Activated gamma-delta T cell treated with Interleukin-2 at 50 U/mL for 16 hours (primary cell): ENCODE measurements around the gene GPC5.
"Not testable (repeated sequence)": the region's sequence is repeated elsewhere in the genome, so short reads cannot be mapped to it uniquely, and the experiment has no call there.

Experiments used
- DNase-seq: peaks from one replicate; pipeline ENCODE4 v3.0.0-alpha.2; 2020

Gene GPC5

DNA sequence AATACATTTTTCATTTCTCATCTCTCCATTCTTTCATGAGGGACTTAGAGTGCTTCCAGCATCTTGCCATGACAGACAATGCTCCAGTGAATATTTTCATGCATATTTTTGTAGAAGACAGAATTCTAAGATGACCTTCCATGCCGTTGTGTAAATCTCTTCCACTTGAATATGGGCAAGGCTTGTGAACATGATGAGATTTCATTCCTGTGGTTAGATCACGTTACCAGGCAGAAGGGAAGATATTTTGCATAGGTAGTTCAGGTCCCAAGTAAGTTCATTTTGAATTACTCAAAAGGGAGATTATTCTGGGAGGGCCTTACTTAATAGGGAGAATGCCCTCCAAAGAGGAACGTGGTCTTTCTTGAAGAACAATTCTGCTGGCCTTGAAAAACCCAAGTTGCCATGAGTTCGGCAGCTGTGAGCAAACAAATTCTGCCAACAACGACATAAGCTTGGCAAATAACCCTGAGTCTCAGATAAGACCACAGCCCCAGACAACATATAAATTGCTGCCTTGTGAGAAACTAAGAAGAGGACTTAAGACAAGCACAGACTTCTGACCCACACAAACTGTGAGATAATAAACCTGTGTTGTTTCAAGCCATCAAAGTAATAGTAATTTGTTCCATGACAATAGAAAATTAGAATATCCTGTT is 1427.6 kb downstream of the GPC5 start:
- no peak for DNase-seq

DNA sequence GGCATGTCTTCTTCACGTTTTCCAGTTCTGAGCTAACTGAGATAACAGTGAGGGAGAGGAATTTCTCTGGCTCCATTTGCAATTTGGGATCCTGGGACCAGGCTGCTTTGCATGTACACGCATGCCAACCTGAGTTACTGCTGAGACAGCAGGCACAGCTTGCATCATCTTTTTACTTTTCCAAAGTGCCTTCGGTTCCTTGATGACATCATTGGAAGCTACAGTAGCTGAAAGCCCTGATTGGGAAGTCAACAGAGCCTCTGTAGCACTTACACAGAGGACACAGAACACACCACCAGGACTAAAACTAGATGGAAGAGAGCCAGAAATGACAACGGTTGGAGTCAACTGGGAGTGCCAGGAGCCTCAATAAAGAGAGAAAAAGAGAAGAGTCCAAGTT is 1429.1 kb downstream of the GPC5 start:
- DNase-seq: no peak

DNA sequence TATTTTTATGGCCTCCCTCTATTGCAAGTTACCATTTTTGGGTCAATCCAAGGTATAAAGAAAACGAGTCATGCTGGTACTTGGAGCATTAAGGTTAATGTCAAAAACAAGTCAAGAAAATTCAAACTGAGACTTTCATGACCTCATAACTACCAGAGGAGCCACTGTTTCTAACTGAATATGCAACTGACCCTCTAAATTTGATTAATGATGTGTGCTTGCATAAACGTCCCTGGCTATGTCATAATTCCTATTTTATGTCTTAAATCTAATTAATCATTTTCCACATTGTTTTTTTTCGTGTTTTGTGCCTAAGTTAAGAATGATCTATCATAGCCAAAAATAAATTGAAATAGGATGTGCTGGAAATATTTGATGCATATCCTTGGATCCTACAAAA is 1431.5 kb downstream of the GPC5 start:
- DNase-seq: no peak

DNA sequence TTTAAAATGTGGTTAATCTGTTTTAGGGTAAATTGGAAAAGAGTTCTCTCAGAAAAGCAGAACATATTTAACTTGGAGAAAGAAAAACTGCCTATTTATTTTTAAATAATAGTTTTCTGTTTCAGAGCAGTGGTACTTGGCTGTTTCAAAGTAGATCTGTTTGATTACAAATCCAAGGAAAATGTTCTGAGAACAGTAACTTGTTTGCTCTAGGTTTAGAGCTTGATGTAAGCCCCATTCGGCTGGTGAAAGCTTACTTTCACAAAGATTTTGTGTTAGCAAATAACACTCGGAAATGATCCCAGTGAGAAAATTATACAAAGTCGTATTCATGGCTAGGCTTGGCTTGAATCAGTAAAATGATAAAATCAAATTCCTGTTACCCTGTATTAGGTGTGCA is 1432.4 kb downstream of the GPC5 start:
- DNase-seq: no peak

DNA sequence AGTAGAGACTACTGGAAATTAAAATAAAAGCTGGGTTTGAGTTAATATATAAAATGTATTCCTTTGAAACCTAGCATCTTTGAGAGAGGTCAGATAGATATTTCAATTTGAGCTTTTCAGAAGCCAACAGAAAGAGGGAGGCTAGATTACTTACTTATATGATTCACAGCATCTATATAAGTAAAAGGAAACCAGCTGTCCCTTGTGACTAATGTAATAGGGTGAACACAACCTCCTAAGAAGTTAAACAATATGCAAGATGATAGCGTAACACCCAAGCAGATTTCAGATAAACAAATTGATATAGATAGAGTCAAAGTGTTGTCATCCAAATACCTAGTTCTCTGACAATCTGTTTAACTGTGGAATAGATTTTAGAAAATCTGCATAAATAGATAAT is 1434.7 kb downstream of the GPC5 start:
- DNase-seq: no peak

DNA sequence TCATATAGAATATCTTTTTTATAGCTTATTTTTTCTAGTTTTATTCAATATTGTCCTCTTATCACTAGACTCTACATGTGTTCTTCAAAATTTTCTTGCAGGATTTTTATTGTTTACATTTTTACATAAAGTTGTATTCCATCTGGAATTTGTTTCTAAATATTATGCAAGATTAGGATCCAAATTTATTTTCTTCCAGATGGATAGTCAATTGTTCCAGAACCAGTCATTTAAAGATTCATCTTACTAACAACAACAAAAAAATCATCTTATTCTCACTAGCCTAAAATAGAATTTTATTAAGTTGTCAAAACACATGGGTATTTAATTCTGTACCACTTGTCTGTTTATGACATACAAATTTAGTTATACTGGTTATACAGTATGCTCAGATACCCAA is 1437.8 kb downstream of the GPC5 start:
- DNase-seq: no peak

DNA sequence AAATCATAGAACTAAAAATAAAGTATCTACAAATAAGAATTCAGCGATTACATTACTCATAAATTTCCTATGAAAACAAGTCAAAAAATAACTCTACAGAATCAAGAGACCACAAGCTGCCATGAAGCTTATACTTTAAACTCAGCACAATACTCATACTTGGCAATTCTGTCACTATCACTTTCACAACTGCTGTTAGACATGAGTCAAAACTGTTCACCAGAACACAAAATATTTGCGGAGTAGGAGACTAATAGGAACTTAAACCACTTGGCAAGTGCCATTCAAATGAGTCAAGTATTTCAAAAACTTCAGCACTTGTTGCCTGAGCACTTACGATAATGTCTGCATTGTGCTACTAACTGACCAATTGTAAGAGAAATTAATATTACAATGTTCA is 1440.4 kb downstream of the GPC5 start:
- no peak for DNase-seq

DNA sequence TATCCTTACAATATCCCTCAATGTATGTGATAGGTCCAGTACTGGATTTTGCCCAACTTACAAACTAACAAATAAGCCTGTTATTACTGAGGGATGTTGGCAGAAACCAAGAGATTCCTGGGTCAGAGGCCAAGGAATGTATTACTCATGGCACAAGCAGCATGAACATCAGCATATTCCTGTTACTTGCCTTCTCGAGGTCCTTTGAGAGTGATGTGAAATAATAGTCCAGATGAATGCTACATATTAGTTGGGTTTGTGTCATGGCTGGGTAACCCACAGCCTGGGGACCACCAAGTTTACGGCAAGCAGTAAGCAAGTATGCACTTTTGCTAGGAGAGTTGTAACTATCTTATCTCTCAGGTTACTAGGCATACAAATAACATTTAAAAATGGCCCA is 1443.7 kb downstream of the GPC5 start:
- no peak for DNase-seq

DNA sequence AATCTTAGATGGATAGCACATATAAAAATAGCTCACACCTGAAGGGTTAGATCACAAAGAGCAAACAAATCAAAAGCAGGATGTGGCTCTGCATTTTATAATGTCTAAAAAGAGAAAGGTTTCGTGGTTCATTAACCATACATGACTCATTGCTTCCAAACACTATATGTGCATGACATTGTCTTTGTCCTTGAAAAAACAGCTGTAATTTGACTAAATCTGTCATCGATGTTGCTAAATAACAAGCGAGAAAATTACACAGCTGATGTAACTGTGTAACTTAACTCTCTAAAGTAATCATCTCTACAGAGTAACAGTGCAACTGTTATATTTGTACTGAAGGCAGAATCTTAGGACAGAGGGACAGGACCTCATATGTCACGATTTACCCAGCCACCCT is 1445.1 kb downstream of the GPC5 start:
- no peak for DNase-seq

DNA sequence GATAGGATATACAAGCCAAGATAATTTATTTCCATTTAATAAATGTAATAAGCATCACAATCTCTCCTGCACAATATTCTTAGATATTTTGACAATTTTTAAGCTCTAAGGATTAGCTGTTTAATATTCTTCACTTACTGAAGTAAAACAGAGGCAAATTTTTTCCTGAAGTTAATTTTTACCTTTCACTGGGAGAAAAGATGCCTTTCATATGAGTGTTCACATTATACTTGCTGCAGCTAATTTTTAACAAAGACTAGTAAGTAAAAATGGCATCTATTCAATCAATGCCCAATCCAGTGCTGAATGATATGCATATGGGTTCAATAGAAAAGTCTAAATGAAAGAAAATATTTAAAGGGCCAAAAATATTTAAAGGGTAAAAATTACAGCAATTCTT is 1451.0 kb downstream of the GPC5 start:
- no peak for DNase-seq

DNA sequence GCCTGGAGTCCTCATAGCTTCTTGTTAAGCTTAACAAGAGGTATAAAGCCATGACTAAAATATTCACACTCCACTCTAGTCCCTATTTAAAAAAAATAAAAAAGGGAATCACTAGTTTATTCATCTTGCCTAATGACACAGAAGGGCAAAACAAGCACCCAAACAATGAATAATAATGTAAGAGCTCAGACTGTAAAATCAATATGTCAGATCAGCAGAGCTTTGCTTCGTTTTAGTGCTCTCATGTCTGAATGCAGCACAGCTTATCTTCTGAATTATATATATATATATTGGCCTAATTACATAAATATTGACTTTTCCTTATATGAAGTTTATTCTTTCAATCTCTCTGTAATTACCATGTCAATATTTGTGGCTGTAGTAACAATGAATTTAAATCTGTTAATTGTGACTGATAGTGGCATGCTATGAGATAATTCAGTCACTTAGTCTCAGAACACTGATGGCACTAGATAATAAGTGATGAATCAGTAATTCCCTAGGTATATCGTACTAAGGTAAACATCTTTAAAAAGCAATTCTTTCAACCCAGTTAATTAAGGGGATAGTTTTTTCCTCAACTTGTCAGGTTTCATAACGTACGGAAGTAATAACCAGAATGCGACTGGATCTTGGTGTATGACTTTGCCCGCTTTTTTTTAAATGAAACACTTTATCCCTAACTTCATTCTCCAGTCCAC is 1466.3 kb downstream of the GPC5 start:
- no peak for DNase-seq

DNA sequence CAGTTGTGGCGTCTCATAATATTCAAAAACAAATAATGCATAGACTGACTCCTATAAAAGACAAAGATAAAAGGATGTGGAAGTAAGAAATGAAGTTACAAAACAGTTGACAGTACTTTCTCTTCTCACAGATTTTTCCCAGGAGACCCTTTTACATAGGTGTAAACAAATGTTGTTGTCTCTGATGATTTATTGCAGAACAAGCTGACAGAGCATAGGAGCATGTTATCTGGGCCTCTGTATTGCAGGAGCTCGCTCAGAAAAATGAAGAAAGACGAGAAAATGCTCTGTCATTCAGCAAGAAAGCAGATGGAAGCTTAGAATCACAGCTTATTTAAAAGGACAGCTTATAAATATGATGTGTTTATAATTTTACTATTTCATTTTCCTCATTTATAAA is 1474.6 kb downstream of the GPC5 start:
- DNase-seq: no peak

DNA sequence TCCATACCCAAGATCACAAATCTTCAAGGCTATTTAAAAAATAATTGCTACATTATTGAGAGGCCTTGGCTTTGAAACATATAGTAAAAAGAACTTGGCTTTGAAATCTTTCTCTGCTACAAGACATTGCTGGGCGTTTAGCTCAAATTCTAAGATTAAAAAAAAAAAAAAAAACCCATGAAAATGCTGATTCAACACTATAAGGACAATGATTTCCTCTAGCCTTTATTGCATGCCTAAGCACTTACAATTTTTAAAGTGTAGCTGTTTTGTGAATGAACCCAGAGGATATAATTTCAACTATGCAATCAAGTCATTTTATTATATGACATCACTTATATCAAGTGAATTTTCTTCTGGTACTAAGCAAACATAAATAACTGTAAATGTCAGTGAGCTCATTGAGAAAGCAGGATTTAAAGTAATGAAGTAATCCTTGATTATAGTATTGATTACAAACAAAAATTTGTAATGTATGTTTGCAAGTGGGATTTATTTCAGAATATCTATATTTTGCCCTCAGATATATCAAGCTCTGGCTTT is 1488.2 kb downstream of the GPC5 start:
- DNase-seq: no peak

DNA sequence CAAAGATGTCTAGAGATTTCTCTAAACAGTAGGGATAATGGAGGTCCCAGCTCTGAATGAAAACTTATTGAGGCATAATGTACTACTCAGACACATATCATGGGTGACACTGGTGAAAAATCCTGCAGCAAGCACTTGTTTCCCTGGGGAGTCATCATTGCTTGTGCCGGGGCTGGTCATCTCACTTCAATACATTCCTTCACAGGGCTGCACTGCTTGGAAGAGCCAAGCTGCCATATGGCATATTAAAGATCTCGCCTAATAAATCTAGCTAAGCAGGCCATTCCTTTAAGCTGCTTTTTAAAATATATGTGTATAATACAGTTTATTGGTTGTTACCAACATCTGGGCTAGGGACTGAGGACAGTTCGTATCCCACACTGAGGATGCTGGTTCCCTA is 1496.0 kb downstream of the GPC5 start:
- no peak for DNase-seq

DNA sequence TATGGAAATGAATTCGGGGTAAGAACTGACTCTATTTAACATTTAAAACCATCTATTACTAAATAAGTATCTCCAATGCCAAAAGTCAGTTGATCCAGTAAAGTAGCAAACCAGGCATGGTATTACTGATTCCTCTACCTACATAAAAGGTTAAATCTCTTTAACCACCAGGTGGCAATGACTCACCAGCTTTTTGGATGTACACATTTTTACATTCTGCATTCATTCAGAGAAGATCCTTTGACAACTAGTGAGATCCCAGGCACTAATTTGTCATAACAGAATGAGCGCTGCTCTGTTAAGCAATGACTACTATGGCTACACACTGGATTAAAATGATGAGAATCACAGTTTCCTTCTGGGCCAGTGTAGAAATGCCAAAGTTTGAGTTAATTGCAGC is 1498.4 kb downstream of the GPC5 start:
- no peak for DNase-seq

DNA sequence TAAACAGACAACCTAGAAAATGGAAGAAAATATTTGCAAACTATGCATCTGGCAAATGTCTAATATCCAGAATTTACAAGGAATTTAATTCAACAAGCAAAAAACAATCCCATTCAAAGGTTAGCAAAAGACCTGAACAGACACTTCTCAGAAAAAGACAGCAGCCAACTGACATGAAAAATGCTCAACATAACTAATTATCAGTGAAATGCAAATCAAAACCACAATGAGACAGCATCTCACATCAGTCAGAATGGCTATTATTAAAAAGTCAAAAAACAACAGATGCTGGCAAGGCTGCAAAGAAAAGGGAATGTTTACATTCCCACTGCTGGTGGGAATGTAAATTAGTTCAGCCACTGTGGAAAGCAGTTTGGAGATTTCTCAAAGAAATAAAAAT is 1500.5 kb downstream of the GPC5 start:
- not testable (repeated sequence) for DNase-seq

DNA sequence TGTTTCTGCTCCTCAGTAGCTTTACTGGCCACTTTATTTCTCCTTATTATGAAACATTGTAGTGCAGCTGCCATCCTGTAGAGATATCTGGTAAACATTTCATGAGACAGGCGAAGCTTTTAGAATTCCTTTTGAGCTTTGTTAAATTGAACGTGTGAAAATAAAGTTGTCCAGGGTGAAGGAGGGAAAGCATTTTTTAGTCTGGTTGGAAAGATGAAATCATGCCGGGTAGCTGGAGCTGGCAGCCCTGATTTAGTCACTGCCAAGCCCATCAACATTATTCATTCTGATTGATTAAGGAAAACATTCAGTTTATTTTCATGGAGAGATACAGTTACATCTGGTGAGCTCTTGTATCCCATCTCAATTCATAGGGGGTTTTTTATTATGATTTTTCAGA is 1502.0 kb downstream of the GPC5 start:
- no peak for DNase-seq

DNA sequence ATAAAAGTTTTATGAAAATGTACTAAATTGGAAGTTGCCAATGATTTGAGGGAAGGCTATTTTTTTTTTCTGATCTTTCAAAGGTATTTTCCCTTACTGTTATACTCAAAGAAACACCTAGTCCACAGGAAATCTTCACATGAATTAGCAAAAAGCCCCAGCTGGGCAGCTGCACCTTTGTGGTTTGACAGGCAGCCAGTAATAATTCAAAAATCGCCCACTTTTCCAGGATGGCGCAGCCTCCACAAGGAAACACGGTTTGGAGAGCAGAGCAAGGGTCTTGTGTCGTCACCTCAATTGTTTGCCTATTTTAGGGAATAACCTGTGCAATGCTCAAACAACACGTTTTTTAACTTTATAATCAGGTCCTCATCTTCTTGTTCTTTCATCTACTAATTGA is 1503.3 kb downstream of the GPC5 start:
- no peak for DNase-seq

DNA sequence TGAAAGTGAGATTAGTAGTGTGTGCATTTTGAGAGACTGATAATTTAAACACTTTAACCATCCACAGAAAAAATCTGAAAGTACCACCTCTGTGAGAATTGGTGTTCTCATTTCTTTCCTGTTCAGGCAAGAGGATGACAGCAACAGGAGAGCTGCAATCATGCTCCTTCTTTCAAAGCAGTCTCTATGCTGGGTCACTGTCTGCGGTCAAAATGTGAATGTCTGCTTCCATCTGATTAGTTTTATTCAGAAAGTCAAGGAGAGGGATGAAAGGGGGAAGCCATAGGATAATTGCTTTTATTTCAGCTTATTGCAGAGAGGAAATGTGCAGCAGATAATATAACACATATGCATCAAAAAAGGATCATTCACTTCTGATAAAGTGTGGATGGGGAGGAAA is 1514.2 kb downstream of the GPC5 start:
- DNase-seq: no peak

DNA sequence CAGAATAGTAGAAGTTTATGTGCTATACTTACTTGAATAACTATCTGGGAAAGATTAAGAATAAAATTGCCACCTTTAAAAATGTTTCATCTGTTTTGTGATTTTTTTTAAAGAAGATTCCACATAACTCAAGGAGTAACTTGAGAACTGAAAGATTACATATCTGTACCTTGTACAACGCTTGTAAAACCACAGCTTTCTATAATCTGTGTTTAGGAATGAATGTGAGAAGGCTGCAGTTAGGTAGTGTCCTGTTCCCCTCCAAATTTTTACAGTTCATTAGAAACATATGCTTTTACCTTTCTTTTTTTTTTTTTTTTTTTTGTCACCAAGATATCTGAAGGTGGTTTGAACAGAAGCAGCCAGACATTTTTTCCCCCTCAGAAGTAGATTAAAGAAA is 1515.4 kb downstream of the GPC5 start:
- no peak for DNase-seq
